GM18526 (cell line): ENCODE data around the gene GCNT4.

ENCODE experiments used
- POLR2A ChIP-seq: IDR thresholded peaks from 3 replicates; pipeline ENCODE4 v1.6.1; 2011; ENCODE audit not compliant: insufficient read length; ENCODE audit errors: extremely low read depth

GCNT4 gene

GRCh38 chr5:75054134-75054930, 2.0 kb upstream of the GCNT4 start:
- no peak for TF ChIP-seq POLR2A

DNA sequence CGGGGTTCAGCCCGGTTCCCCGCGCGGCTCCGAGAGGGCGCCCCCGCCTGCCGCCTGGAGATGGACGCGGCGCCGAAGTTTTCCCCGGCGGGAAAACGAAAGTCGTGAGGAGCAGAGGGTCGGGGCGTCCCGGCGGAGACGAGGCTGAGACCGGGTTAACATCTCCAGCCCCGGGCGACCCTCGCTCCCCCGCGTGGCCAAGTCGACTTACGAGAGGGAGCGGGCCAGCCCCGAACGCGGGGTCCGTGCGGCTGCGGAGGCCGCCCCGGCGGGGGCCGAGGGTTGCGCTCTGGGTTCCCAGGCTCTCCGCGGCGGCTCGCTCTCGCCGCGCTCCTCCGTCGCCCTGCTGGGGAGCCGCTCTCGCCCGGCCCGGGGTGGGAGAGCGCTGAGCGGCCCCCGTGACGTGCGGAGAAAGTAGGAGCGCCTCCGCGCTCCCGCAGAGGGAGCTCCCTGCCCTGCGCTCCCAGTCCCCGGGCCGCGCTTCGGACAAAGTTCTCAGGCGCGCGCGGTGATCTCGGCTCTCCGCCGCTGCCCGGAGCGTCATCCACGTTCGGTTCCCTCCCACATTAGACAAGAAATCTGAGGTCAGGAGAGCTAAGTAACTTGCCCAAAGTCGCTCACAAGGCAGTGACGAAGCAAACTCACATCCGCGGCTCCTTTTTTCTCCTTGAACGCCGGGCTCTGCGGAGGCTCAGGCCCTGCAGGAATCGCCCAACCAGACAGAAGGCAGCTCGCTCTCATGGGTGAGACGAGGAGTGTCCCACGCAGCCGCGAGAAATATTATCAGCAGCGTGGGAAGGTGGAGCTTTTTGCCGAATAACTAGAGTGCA, 1.2 kb upstream of the GCNT4 start:
- TF ChIP-seq POLR2A: no peak

DNA sequence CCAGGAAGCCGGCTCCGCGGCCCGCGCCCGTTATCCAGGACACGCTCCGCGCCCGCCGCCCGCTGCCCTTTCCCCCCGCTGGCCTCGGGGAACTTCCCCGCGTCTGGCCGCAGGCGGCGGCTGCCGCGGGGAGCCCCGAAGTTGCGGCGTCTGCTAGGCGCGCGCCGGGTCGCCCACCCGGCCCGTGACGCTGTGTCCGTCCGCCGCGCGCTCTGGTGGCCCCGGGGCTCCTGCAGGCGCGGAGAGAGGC, 621 bp upstream of the GCNT4 start:
- TF ChIP-seq POLR2A: no peak

DNA sequence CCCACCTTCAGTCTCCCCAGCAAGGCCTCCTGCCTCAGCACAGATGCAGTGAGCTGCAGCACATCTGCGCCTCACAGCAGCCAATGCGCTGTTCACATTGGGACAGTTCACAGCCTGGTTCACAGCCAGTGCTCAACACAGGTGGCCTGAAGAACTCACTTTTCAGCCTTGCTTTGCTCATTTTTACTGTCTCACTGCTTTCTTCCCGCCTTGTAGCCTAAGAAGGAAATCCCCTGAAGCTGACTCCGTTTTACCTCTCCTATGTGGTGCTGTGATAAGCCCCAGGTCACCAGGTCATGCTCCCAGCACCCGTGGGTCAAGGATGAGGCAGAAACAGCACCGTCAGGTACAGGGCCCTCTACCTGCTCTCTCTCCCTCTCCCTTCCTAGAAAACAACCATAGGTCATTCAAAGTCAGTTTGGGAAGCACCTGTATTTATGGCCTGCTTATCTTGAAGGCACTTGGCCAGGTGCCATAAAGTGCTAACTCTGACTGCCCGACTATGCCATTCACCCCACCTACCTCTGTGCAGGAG, 1.1 kb downstream of the GCNT4 start:
- TF ChIP-seq POLR2A: no peak

DNA sequence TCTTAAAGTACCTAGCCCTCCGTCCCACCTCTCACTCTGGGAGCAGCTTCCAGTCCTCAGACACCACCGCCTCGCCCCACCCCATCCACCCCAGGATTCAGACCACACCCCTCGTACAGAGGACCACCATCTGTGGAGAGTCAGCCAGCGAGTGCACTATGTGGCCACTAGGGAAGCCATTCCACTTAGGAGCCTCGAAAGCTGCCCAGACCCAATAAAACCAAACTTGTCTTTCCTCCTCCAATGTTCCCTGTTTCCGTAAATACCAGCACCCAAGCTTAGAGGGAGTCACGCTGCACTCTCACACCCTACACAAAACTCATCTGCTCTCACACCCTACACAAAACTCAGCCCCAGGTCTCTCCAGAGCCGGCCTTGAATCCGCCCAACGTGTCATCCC, 1.9 kb downstream of the GCNT4 start:
- no peak for TF ChIP-seq POLR2A

- TF ChIP-seq POLR2A: no peak
Observed at GRCh38 chr5:75049456-75050351, 2.7 kb downstream of the GCNT4 start.

GRCh38 chr5:75048457-75048953, 3.9 kb downstream of the GCNT4 start:
- TF ChIP-seq POLR2A: no peak

- TF ChIP-seq POLR2A: no peak
Observed at GRCh38 chr5:75047356-75047755, 5.0 kb downstream of the GCNT4 start.

DNA sequence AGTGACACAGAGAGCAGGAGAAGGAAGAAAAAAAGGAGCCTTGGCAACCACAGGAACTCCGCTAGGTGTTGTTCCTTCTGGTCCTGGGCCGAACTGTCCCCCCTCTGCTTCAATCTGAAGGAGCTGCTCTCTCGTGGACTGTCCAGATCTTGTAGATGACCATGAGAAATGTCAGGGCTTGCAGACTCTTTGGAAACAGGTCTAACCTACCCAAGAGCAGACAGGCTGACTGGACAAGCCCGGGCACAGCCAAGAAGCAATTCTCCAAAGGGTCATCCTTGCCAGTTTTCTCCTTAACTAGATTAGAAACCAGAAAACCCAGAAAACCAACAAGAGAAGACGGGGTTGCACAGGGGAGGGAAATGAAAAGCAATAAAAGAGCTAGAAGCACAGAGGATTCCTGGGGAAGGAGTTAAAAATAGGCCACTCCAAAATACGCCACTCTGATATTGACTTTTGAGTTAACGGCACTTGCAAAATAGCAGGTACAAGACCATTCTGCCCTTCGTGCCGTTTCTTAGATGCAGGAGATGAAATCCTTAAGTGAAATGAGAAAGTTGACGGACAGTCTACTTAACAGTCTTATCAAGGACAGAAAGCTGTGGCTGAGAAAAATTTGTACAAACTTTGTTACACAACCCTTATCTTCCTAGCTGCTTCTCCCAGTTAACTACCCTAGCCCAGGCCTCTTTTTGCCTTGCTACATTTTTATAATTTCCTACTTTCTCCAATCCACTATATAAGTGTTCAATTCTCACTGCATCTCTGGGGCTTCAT, 5.8 kb downstream of the GCNT4 start:
- no peak for TF ChIP-seq POLR2A

DNA sequence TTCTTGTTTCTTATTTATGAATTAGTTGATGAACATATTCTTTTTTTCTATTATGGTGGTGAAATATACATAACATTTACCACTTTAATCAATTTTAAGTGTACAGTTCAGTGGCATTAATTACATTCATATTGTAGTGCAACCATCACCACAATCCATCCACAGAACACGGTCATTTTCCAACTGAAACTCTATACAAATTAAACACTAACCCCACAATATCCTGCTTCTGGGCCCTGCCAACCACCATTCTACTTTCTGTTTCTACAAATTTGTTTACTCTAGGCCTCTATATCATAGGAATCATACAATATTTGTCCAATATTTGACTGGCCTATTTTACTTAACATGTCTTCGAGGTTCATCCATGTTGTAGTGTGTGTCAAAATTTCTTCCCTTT, 7.3 kb downstream of the GCNT4 start:
- TF ChIP-seq POLR2A: no peak

DNA sequence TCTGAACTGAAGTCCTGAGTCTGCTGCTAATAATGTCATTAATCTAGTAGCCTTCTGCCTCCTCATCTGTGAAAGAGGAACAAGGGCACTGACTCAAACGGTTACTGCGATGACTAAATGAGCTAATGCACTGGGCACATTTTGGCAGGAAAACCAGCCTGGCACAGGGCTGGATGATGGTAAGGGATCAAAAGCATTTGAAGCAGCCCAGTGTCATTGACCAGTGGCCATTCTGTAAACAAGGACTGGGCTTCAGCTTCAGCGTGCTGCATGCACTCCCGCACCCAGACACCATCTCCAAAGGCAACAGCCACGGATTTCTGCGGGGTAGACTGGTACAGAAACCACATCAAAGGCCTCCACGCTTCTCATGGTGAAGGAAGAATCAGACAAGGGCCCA, 8.0 kb downstream of the GCNT4 start:
- TF ChIP-seq POLR2A: no peak

GRCh38 chr5:75043633-75044264, 8.6 kb downstream of the GCNT4 start:
- TF ChIP-seq POLR2A: no peak

- TF ChIP-seq POLR2A: no peak
Observed at GRCh38 chr5:75042522-75042921, 9.8 kb downstream of the GCNT4 start.

GRCh38 chr5:75040973-75041372, 11.4 kb downstream of the GCNT4 start:
- TF ChIP-seq POLR2A: no peak
